Upper lobe of left lung (tissue), 6 donors: ENCODE results near the gene PI4KB. TPM values are rescaled to one million over a fixed set of nuclear protein-coding genes. Genes with fewer than 3 reads are reported as not detected.
A peak's percentile ranks its signal among the peaks of the same experiment; 100 is the strongest.
"Not testable (repeated sequence)": the region's sequence is repeated elsewhere in the genome, so short reads cannot be mapped to it uniquely, and the experiment has no call there.

Experiments used
- ATAC-seq, 2 donors: fragments of 200-7000 bp; cut with Tn5 transposase; one replicate each; pipeline ENCODE4 v1.9.1; 2022; ENCODE audit warnings: mild to moderate bottlenecking in 2 of 2, moderate library complexity in 2 of 2; ENCODE audit not compliant: low FRiP score in 2 of 2
- DNase-seq, 2 donors: peaks; one replicate each; pipeline ENCODE4 v3.0.0-alpha.2; 2019 to 2020
- H3K27ac ChIP-seq, 4 donors: fragments of 200-600 bp; sonication (generic); one replicate each; pipeline ENCODE4 v1.5.1; 2016 to 2019
- H3K27me3 ChIP-seq, 4 donors: fragments of 200-600 bp; sonication (generic); one replicate each; pipeline ENCODE4 v1.5.1; 2017 to 2019
- H3K36me3 ChIP-seq, 4 donors: fragments of 200-600 bp; sonication (generic); one replicate each; pipeline ENCODE4 v1.5.1; 2016 to 2019
- H3K4me1 ChIP-seq, 4 donors: fragments of 200-600 bp; sonication (generic); one replicate each; pipeline ENCODE4 v1.5.1; 2018 to 2019
- H3K4me3 ChIP-seq, 4 donors: fragments of 200-600 bp; sonication (generic); one replicate each; pipeline ENCODE4 v1.5.1; 2017 to 2019; ENCODE audit warnings: mild to moderate bottlenecking in 2 of 4, moderate library complexity in 1 of 4
- H3K9me3 ChIP-seq, 4 donors: fragments of 200-600 bp; sonication (generic); one replicate each; pipeline ENCODE4 v1.5.1; 2018 to 2019
- CTCF ChIP-seq, 6 experiments: fragments of 450-650 bp in 4 of 6; fragments of 200-600 bp in 2 of 6; sonication (generic) in 2 of 6; IDR thresholded peaks; one replicate each; pipeline ENCODE4 v1.5.1; 2016 to 2019; ENCODE audit warnings: antibody characterized with exemption in 6 of 6
- EP300 ChIP-seq, 4 donors: sonication (generic); formaldehyde crosslinking; IDR thresholded peaks; one replicate each; pipeline ENCODE4 v1.5.1; 2017; ENCODE audit warnings: antibody characterized with exemption in 4 of 4, control low read depth in 2 of 4
- POLR2A ChIP-seq, 4 donors: fragments of 450-650 bp; IDR thresholded peaks; one replicate each; pipeline ENCODE4 v1.5.1; 2016 to 2017; ENCODE audit warnings: antibody characterized with exemption in 4 of 4, mild to moderate bottlenecking in 2 of 4
- POLR2AphosphoS5 ChIP-seq, 2 donors: sonication (generic); formaldehyde crosslinking; IDR thresholded peaks; one replicate each; pipeline ENCODE4 v1.5.1; 2017; ENCODE audit warnings: antibody characterized with exemption in 2 of 2
- WGBS, 2 donors: methylation state at CpG; one replicate each; pipeline ENCODE4 v1.1.5; 2017 to 2018; 5-methylcytosine and 5-hydroxymethylcytosine counted together
- total RNA-seq, 6 donors: library from RNA; depleted of rRNA in 4 of 6; stranded (reverse); fragments of >200 nt in 4 of 6; gene quantifications; one replicate each; pipeline versions ENCODE4 v1.1.0 to v1.2.1, GENCODE V29; 2016 to 2021
- donor health status: DM: no; HTN: no; CAD: no; lungs with moderate emphysema.
- donor health status: DM: no; HTN: yes; CAD: no; lungs with severe emphysema.

The PI4KB gene
- total RNA-seq, 6 donors from 2014 or later = 41.3 to 127 (median 64.0) TPM

GRCh38 chr1:151282883-151283725, 44.1 kb downstream of the PI4KB start:
- no peak for ATAC-seq
- Histone ChIP-seq H3K4me1 (peaks cover 16 to 23% (median 18%) of the 10 kb centered on the region in 4 donors), H3K4me3 (peak overlapping the region; percentile 77 to 97 (median 84)), H3K9me3 (no peaks in the 10 kb centered on the region), H3K27ac (peak overlapping the region; percentile 98), H3K27me3 (no peaks in the 10 kb centered on the region), H3K36me3 (peaks cover 13 to 33% (median 25%) of the 10 kb centered on the region in 4 donors)
- DNase-seq = peak in 1 of 2 donors; percentile 60
- TF ChIP-seq POLR2AphosphoS5 (IDR thresholded peaks at IDR 0.05) (no peak), CTCF (IDR thresholded peaks at IDR 0.05) (no peak), POLR2A (IDR thresholded peaks at IDR 0.05) (no peak), EP300 (IDR thresholded peaks at IDR 0.05) (no peak)
- WGBS, 2 donors = 8 to 22% methylated on average over 15 to 38 of the region's 44 CpGs

GRCh38 chr1:151281969-151282882, 45.0 kb downstream of the PI4KB start, which contains the start of gene ZNF687:
Gene ZNF687 (plus strand): TSS chr1:151282299. CDS start chr1:151286292, 3,993 bp downstream.
- peaks cover 16 to 31% (median 21%) of the 10 kb centered on the region in 4 donors for H3K4me1 ChIP-seq
- peak; percentile 94 to 98 for ATAC-seq
- WGBS, 2 donors = 0% methylated on average over 23 to 28 of the region's 74 CpGs

GRCh38 chr1:151281225-151281968, 45.8 kb downstream of the PI4KB start:
- no peaks in the 10 kb centered on the region for H3K27me3 ChIP-seq
- TF ChIP-seq POLR2AphosphoS5 (IDR thresholded peaks at IDR 0.05) (peak; percentile 68 to 89), CTCF (IDR thresholded peaks at IDR 0.05) (peak in 4 of 6 experiments; percentile 33 to 66 (median 54)), POLR2A (IDR thresholded peaks at IDR 0.05) (peak in 3 of 4 donors; percentile 57 to 82 (median 66)), EP300 (IDR thresholded peaks at IDR 0.05) (peak in 1 of 4 donors; percentile 58)
- DNase-seq (peak; percentile 94 to 95), ATAC-seq (peak; percentile 91 to 93)
- H3K27ac ChIP-seq = peak overlapping the region; percentile 98
- WGBS, 2 donors = 0% methylated on average over 23 to 48 of the region's 48 CpGs
- peaks cover 2 to 16% (median 7%) of the 10 kb centered on the region in 4 donors for H3K36me3 ChIP-seq
- peaks cover 16 to 31% (median 21%) of the 10 kb centered on the region in 4 donors for H3K4me1 ChIP-seq
- H3K4me3 ChIP-seq = peak overlapping the region; percentile 44 to 87 (median 80)
- no peaks in the 10 kb centered on the region for H3K9me3 ChIP-seq

More at GRCh38 chr1:151281969-151282882, 45.0 kb downstream of the PI4KB start, which contains the start of gene ZNF687:
- Histone ChIP-seq H3K27ac (peak within 1 kb of the TSS; percentile 98), H3K36me3 (peaks cover 11 to 25% (median 16%) of the 10 kb centered on the region in 4 donors), H3K27me3 (no peaks in the 10 kb centered on the region), H3K4me3 (peak within 1 kb of the TSS; percentile 77 to 97 (median 84)), H3K9me3 (no peaks in the 10 kb centered on the region)
- TF ChIP-seq CTCF (IDR thresholded peaks at IDR 0.05) (peak in 1 of 6 experiments; percentile 5), POLR2A (IDR thresholded peaks at IDR 0.05) (peak; percentile 44 to 85 (median 82)), EP300 (IDR thresholded peaks at IDR 0.05) (no peak), POLR2AphosphoS5 (IDR thresholded peaks at IDR 0.05) (peak; percentile 75 to 76)
- DNase-seq = peak; percentile 99 to 100

GRCh38 chr1:151277249-151277648, 50.0 kb downstream of the PI4KB start:
- Histone ChIP-seq H3K36me3 (peaks cover 0 to 9% (median 2%) of the 10 kb centered on the region in 4 donors), H3K27me3 (no peaks in the 10 kb centered on the region), H3K9me3 (no peaks in the 10 kb centered on the region), H3K4me3 (no peak overlapping the region), H3K27ac (peak overlapping the region in 1 of 4 donors; percentile 67), H3K4me1 (peaks cover 5 to 14% (median 8%) of the 10 kb centered on the region in 4 donors)
- no peak for ATAC-seq
- WGBS, 2 donors = 53 to 62% methylated on average over 2 of the region's 2 CpGs
- no peak for TF ChIP-seq EP300 (IDR thresholded peaks at IDR 0.05)
- no peak for TF ChIP-seq POLR2A (IDR thresholded peaks at IDR 0.05)
- TF ChIP-seq POLR2AphosphoS5 (IDR thresholded peaks at IDR 0.05) = peak in 1 of 2 donors; percentile 15
- no peak for TF ChIP-seq CTCF (IDR thresholded peaks at IDR 0.05)
- DNase-seq = no peak

GRCh38 chr1:151275341-151275740, 51.9 kb downstream of the PI4KB start:
- DNase-seq = peak in 1 of 2 donors; percentile 47
- not testable (repeated sequence) for H3K27me3 ChIP-seq, H3K4me3 ChIP-seq, H3K27ac ChIP-seq, ATAC-seq, H3K9me3 ChIP-seq, H3K4me1 ChIP-seq
- WGBS, 2 donors = 72 to 86% methylated on average over 5 of the region's 5 CpGs
- H3K36me3 ChIP-seq = peaks cover 0 to 19% (median 9%) of the 10 kb centered on the region in 4 donors
